ENCODE measurements around the gene JMJD8.

JMJD8 gene

DNA sequence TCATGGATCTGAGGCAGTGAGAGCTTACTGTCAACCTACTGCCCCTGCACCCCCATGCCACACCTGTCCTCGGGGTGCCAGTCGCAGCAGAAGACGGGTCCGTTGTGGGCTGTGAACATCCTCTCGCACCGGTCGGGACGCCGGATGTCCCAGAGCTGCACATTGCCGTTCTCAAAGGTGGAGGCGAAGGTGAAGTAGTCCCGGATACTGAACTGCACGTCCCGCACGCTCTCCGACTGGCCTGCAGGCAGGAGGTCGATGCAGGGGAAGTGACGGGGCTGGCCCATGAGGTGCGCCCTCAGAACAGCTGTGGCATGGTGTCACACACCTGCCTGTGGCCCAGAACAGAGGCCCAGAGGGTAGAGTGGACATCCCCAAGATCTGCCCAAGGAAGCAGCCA is 3.4 kb upstream of the JMJD8 start:
- DNase-seq, result no peak

GRCh38 chr16:686459-687260 is 2.5 kb upstream of the JMJD8 start:
- DNase-seq, result no peak

DNA sequence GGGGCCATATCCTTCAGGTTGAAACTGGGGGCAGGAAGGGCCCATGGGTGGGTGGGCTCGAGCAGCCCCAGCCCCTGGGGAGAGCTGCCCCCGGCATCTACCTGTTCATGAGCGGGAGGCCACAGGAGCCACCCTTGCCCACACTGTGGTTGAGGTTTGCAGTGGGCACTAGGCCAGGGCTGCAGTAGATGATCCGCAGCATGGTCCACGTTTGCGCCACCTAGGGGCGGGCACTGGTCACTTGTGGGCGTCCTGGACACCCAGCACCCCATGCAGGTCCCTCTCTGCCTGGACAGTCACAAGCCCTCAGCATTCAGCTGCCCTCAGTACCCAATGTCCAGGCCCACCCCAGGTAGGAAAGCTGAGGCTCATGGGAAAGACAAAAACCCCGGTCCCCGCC is 1.8 kb upstream of the JMJD8 start:
- no peak for DNase-seq

- no peak for DNase-seq
Observed at GRCh38 chr16:684961-685696, 995 bp upstream of the JMJD8 start.

GRCh38 chr16:683396-684070 is 601 bp downstream of the JMJD8 start:
- DNase-seq, result no peak

DNA sequence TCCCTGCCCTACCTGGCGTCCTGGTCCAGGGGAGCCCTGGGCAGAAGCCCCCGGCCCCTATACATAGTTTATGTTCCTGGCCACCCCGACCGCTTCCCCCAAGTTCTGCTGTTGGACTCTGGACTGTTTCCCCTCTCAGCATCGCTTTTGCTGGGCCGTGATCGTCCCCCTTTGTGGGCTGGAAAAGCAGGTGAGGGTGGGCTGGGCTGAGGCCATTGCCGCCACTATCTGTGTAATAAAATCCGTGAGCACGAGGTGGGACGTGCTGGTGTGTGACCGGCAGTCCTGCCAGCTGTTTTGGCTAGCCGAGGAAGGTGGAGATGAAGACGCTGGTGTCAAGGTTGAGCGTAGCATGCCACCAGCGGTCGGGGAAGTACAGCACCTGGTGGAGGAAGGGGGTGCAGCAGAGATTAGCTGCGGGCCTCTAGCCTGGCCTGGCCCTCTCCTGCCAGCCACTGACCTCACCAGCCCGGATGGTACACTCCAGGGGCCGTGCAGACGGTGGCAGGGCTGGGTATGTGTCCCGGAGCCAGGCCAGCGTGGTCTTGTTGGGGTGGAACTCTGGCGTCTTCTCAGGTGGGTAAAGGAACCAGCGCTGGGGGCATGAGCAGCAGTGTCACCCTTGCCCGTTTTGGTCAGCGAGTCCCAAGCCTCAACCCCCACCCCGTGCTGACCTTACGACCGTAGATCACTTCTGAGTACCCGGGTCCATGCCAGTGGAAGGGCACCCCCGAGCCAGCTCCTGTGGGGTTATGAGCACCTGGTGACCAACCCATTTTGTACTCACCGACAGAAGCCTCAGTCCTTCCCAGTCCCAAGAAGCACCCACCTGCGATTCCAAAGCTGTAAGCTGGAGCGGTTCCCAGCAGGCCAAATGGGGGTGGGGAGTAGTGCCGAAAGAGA is 1.4 kb downstream of the JMJD8 start:
- no peak for DNase-seq

GRCh38 chr16:681746-682427 is 2.2 kb downstream of the JMJD8 start:
- no peak for DNase-seq

DNA sequence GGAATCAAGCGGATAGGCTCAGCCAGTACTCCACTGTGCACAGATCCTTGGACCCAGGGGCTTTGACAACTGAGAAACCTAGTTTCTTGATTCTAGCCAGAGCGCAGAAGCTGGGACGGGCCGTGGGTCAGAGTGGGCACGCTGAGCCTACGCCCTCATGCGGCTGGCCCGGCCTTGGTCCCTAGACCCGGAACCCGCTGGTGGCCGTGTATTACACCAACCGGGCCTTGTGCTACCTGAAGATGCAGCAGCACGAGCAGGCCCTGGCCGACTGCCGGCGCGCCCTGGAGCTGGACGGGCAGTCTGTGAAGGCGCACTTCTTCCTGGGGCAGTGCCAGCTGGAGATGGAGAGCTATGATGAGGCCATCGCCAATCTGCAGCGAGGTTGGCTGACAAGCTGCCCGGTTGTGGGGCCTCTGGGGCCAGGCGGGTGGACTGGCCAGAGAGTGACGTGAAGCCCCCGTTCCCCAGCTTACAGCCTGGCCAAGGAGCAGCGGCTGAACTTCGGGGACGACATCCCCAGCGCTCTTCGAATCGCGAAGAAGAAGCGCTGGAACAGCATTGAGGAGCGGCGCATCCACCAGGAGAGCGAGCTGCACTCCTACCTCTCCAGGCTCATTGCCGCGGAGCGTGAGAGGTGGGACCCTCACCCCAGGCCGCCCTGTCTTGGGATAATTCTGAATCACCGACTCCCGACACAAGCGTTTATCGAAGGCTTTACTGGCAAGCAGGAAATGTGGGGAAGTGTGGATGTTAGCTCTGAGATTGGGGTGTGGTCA is 3.0 kb downstream of the JMJD8 start:
- no peak for DNase-seq

DNA sequence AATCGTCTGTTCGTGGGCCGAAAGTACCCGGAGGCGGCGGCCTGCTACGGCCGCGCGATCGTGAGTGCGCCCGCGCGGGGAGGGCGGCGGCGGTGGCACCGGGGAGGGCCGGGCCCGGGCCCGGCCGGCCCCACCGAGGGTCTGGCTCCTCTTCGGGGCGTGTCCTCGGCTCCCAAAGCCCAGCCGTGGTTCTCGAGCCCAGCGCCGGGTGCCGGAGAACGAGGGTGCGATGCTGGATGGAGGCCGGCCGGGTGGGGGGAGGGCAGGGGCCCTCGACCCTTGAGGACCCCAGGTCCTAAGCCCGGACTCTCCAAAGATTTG is 3.5 kb downstream of the JMJD8 start:
- DNase-seq, result no peak

GRCh38 chr16:679814-680624 is 4.1 kb downstream of the JMJD8 start, which contains the start of gene STUB1:
Gene STUB1, plus strand, starts transcription at chr16:680410. Its CDS starts 116 bp downstream, at chr16:680526.
- DNase-seq, result peak; percentile 69

- DNase-seq, result peak; percentile 58
Observed at GRCh38 chr16:678858-679813, 5.0 kb downstream of the JMJD8 start.

DNA sequence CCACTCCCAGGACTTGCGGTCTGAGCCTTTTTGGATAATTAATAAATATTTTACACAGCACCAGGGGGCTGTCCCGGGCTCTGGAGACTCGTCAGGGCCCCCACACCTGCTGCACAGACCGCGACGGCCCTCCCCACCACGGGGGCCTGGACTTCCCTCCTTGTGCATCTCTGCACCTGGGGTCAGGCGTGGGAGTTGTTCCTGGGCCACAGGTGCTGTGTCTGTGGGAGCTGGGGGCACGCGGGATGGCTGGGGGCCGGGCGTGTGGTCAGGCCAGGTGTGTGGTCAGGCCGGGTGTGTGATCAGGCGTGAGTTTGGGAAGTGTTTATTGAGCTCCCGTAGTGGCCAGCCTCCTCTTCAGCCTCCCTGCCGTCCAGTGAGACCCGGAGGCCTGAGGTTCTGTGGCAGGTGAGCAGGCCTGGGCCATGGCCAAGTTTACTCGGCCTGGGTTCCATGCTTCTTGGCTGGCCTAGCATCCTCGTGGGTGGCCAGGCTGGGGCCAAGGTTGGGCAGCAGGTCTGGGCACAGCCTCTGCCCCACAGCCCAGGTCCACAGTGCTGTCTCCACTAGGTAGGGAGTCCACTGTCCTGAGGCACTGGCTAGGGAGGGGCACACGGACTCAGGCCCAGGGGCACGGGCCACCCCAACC is 5.8 kb downstream of the JMJD8 start:
- DNase-seq, result no peak

DNA sequence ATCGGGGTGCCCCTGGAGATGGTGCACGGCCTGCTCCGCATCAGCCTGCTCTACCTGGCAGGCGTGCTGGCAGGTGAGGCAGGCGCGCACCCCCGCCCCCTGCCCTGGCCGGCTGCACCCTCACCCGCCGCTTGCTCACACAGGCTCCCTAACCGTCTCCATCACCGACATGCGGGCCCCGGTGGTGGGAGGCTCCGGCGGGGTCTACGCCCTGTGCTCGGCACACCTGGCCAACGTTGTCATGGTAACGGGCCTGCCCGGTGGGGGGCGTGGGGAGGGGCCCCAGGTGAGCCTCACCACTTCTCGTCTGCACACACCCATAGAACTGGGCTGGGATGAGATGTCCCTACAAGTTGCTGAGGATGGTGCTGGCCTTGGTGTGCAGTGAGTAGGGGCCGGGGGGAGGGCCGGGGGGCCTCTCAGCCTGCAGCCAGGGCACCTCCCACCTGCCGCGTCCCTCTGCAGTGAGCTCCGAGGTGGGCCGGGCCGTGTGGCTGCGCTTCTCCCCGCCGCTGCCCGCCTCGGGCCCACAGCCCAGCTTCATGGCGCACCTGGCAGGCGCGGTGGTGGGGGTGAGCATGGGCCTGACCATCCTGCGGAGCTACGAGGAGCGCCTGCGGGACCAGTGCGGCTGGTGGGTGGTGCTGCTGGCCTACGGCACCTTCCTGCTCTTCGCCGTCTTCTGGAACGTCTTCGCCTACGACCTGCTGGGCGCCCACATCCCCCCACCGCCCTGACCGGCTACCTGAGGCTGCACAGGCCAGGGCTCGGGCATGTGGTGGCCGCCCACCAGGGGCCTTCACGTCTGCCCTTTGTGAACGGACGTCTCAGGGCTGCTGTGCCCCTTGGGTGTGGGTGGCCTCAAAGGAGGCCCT is 6.6 kb downstream of the JMJD8 start:
- DNase-seq, result no peak

- DNase-seq, result peak; percentile 37
Observed at GRCh38 chr16:676913-677312, 7.2 kb downstream of the JMJD8 start.

DNA sequence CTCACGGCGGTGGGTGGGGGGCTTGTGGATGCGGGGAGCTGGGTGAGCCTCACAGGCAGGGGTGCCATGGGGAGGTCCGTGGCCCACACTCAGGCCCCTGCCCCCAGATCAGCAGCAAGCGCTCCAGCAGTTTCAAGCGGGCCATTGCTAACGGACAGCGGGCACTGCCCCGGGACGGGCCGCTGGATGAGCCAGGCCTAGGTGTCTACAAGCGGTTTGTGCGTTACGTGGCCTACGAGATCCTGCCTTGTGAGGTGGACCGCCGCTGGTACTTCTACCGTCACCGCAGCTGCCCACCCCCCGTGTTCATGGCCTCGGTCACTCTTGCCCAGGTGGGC is 7.6 kb downstream of the JMJD8 start:
- no peak for DNase-seq

GRCh38 chr16:675884-676564 is 8.1 kb downstream of the JMJD8 start:
- no peak for DNase-seq

All from NCI-H774 (cell line).